K562 (cell line): ENCODE measurements around the gene HSDL2. TPM values are rescaled to one million over a fixed set of nuclear protein-coding genes. Genes with fewer than 3 reads are reported as not detected.
A peak's percentile ranks its signal among the peaks of the same experiment; 100 is the strongest.

Source experiments
- ATAC-seq: fragments of 200-7000 bp; cut with Tn5 transposase; 3 replicates; pipeline ENCODE4 v1.9.1; 2020; ENCODE audit warnings: moderate library complexity
- BruUV-seq: library from RNA; stranded (reverse); fragments of 400-500 nt; replicated peaks from 2 replicates; lab custom pipeline; 2021; lab: Mats Ljungman, UMichigan
- CTCF ChIA-PET: fragments of 300-600 bp; formaldehyde crosslinking; extraction: SDS; loops from one replicate; lab custom pipeline; 2021; ENCODE audit warnings: low intra/inter-chr PET ratio; lab: Yijun Ruan, JAX
- POLR2A ChIA-PET: fragments of 300-600, 350-650 bp; sonication (Branson Sonifier 250); formaldehyde crosslinking; extraction: SDS; loops from one replicate; lab custom pipeline; 2021; ENCODE audit warnings: antibody characterized with exemption, inconsistent platforms; lab: Yijun Ruan, JAX
- DNase-seq, 4 experiments: peaks; one replicate each; pipeline versions ENCODE4 v3.0.0 to v3.0.0-alpha.2; 2011 to 2018; ENCODE audit warnings: low spot score in 3 of 4, mixed read lengths in 3 of 4; ENCODE audit errors: extremely low read depth in 1 of 4
- FAIRE-seq: peaks from 2 replicates; lab custom pipeline; 2011; peaks lifted over from hg19 to GRCh38; lab: Jason Lieb, UNC
- H2AFZ ChIP-seq: 2 replicates; pipeline ENCODE4 v1.6.0; 2011; ENCODE audit warnings: low read depth, low read length, control low read depth, inconsistent platforms
- H3K27ac ChIP-seq: fragments of 200-600 bp; 3 replicates; pipeline ENCODE4 v1.8.0; 2011; ENCODE audit warnings: low read depth, mild to moderate bottlenecking, control low read depth, inconsistent platforms, low read length, moderate library complexity, mixed read lengths; ENCODE audit errors: extremely low read depth
- H3K27me3 ChIP-seq, 2 experiments: fragments of 300-600 bp in 1 of 2; 2 replicates in 1 of 2; 3 replicates in 1 of 2; pipeline versions ENCODE4 v1.6.0 to v1.8.0; 2011; ENCODE audit warnings: inconsistent platforms in 2 of 2, low read length in 2 of 2, mild to moderate bottlenecking in 1 of 2, mixed read lengths in 1 of 2, moderate library complexity in 1 of 2; ENCODE audit not compliant: control insufficient read depth in 2 of 2, insufficient read depth in 2 of 2
- H3K36me3 ChIP-seq: fragments of 300-600 bp; 3 replicates; pipeline ENCODE4 v1.8.0; 2011; ENCODE audit warnings: mild to moderate bottlenecking, low read length, inconsistent platforms; ENCODE audit not compliant: control insufficient read depth, insufficient read depth
- H3K4me1 ChIP-seq, 2 experiments: fragments of 200-600 bp in 1 of 2; replicated peaks in 1 of 2; 2 replicates in 1 of 2; 3 replicates in 1 of 2; pipeline versions ENCODE4 v1.5.1 to v1.8.0; 2011; ENCODE audit warnings: inconsistent platforms in 2 of 2, low read length in 2 of 2, mild to moderate bottlenecking in 1 of 2, mixed read lengths in 1 of 2, moderate library complexity in 1 of 2; ENCODE audit not compliant: control insufficient read depth in 2 of 2, insufficient read depth in 2 of 2
- H3K4me2 ChIP-seq: 2 replicates; pipeline ENCODE4 v1.6.1; 2011; ENCODE audit warnings: low read length, control low read depth, inconsistent platforms, mixed read lengths; ENCODE audit not compliant: insufficient read depth
- H3K4me3 ChIP-seq: fragments of 200-600 bp; sonication (generic), shearing (Covaris generic); 2 replicates; pipeline ENCODE4 v1.5.1; 2016; ENCODE audit warnings: control low read depth, inconsistent platforms
- H3K79me2 ChIP-seq: fragments of 200-600 bp; 3 replicates; pipeline ENCODE4 v1.8.0; 2011; ENCODE audit warnings: low read length, inconsistent platforms; ENCODE audit not compliant: control insufficient read depth, insufficient read depth
- H3K9ac ChIP-seq, 2 experiments: 2 replicates each; pipeline versions ENCODE4 v1.6.0 to v1.6.1; 2011; ENCODE audit warnings: low read depth in 2 of 2, low read length in 2 of 2, control low read depth in 1 of 2, inconsistent platforms in 1 of 2, mild to moderate bottlenecking in 1 of 2, mixed read lengths in 1 of 2; ENCODE audit not compliant: insufficient read depth in 1 of 2
- H3K9me1 ChIP-seq: one replicate; pipeline ENCODE4 v1.6.0; 2011; ENCODE audit warnings: inconsistent platforms, mild to moderate bottlenecking, low read length, moderate library complexity; ENCODE audit not compliant: control insufficient read depth, insufficient read depth
- H3K9me3 ChIP-seq: replicated peaks from 2 replicates; pipeline ENCODE4 v1.5.1; 2011; ENCODE audit warnings: low read depth, low read length, inconsistent platforms; ENCODE audit not compliant: control insufficient read depth, insufficient read depth
- H4K20me1 ChIP-seq: replicated peaks from 2 replicates; pipeline ENCODE4 v1.6.1; 2011; ENCODE audit warnings: low read length, inconsistent platforms, mixed read lengths; ENCODE audit not compliant: control insufficient read depth, insufficient read depth
- ARID1B ChIP-seq: fragments of 450-650 bp; IDR thresholded peaks from 2 replicates; pipeline ENCODE4 v1.6.1; 2016; ENCODE audit warnings: antibody characterized with exemption, mild to moderate bottlenecking, inconsistent platforms
- ATF7 ChIP-seq: fragments of 450-650 bp; IDR thresholded peaks from 2 replicates; pipeline ENCODE4 v1.7.1; 2014; ENCODE audit warnings: mild to moderate bottlenecking, moderate library complexity
- BHLHE40 ChIP-seq: IDR thresholded peaks from 2 replicates; pipeline ENCODE4 v1.6.1; 2011; ENCODE audit warnings: low read length, improper control_type of control experiment
- BRD9 ChIP-seq: fragments of 450-650 bp; IDR thresholded peaks from 2 replicates; pipeline ENCODE4 v1.6.1; 2018; ENCODE audit warnings: low read depth; ENCODE audit not compliant: partially characterized antibody
- C11orf30 ChIP-seq: fragments of 450-650 bp; IDR thresholded peaks from 2 replicates; pipeline ENCODE4 v1.6.1; 2016; ENCODE audit warnings: low read depth, mild to moderate bottlenecking
- CBFB ChIP-seq: sonication (generic); formaldehyde crosslinking; IDR thresholded peaks from 2 replicates; pipeline ENCODE4 v1.4.0; 2020; ENCODE audit warnings: mild to moderate bottlenecking, missing genetic modification reagents
- CREM ChIP-seq: IDR thresholded peaks from 2 replicates; pipeline ENCODE4 v1.6.1; 2014; ENCODE audit warnings: antibody characterized with exemption, low read depth
- CTBP1 ChIP-seq: fragments of 450-650 bp; IDR thresholded peaks from 2 replicates; pipeline ENCODE4 v1.6.1; 2016; ENCODE audit warnings: borderline replicate concordance
- EHMT2 ChIP-seq: fragments of 450-650 bp; IDR thresholded peaks from 2 replicates; pipeline ENCODE4 v1.6.1; 2018; ENCODE audit warnings: antibody characterized with exemption
- ELF1 ChIP-seq: fragments of 200-800 bp; sonication (Bioruptor generic); IDR thresholded peaks from 2 replicates; pipeline ENCODE4 v1.6.1; 2016; ENCODE audit warnings: missing genetic modification characterization, missing compliant biosample characterization
- EZH2 ChIP-seq: IDR thresholded peaks from 2 replicates; pipeline ENCODE4 v1.6.1; 2012; ENCODE audit warnings: low read depth, mild to moderate bottlenecking, inconsistent platforms, low read length, borderline replicate concordance
- FOSL1 ChIP-seq: fragments of 200-800 bp; sonication (Bioruptor generic); conservative IDR thresholded peaks from 2 replicates; pipeline ENCODE4 v1.6.1; 2016; ENCODE audit warnings: missing genetic modification characterization, missing compliant biosample characterization
- NFE2 ChIP-seq: IDR thresholded peaks from 2 replicates; pipeline ENCODE4 v1.6.1; 2014; ENCODE audit warnings: antibody characterized with exemption, low read depth
- NR2C2 ChIP-seq, 2 experiments: fragments of 200-800 bp in 1 of 2; sonication (Bioruptor generic) in 1 of 2; sonication (generic) in 1 of 2; formaldehyde crosslinking in 1 of 2; IDR thresholded peaks; 2 replicates each; pipeline versions ENCODE4 v1.6.1 to v1.8.0; 2016 to 2022; ENCODE audit warnings: mild to moderate bottlenecking in 1 of 2, missing compliant biosample characterization in 1 of 2, missing genetic modification characterization in 1 of 2, missing genetic modification reagents in 1 of 2
- SMAD4 ChIP-seq: fragments of 250-450 bp; sonication (Bioruptor Pico); conservative IDR thresholded peaks from 2 replicates; pipeline ENCODE4 v1.8.0; 2021; ENCODE audit warnings: inconsistent platforms, mild to moderate bottlenecking, moderate library complexity
- SOX6 ChIP-seq: fragments of 450-650 bp; IDR thresholded peaks from 2 replicates; pipeline ENCODE4 v1.6.1; 2014; ENCODE audit warnings: mild to moderate bottlenecking
- TBL1XR1 ChIP-seq, 2 experiments: IDR thresholded peaks; 2 replicates each; pipeline ENCODE4 v1.6.1; 2012; ENCODE audit warnings: improper control_type of control experiment in 2 of 2, low read length in 2 of 2, mild to moderate bottlenecking in 1 of 2
- ZNF316 ChIP-seq: fragments of 450-650 bp; IDR thresholded peaks from 2 replicates; pipeline ENCODE4 v1.6.1; 2016
- ZNF639 ChIP-seq, 2 experiments: fragments of 200-800 bp in 1 of 2; sonication (Bioruptor generic) in 1 of 2; sonication (generic) in 1 of 2; formaldehyde crosslinking in 1 of 2; IDR thresholded peaks in 1 of 2; conservative IDR thresholded peaks in 1 of 2; 2 replicates each; pipeline versions ENCODE4 v1.5.0 to v1.6.1; 2016 to 2020; ENCODE audit warnings: missing compliant biosample characterization in 1 of 2, missing genetic modification characterization in 1 of 2, missing genetic modification reagents in 1 of 2
- WGBS: fragments of 100-300 bp; shearing (Covaris generic); methylation state at CpG from one replicate; pipeline ENCODE4 v1.1.6; 2016; ENCODE audit warnings: low coverage, mixed read lengths; ENCODE audit not compliant: insufficient coverage; ENCODE audit errors: missing lambda C conversion rate; 5-methylcytosine and 5-hydroxymethylcytosine counted together
- in situ Hi-C: fragments of 300-500 bp; cut with MboI; formaldehyde crosslinking; loops from 4 replicates; pipeline ENCODE4 v1.15.0; 2018; ENCODE audit warnings: inconsistent platforms, mixed read lengths
- intact Hi-C: fragments of 100-400 bp; cut with micrococcal nuclease; formaldehyde crosslinking; loops from 2 replicates; pipeline ENCODE4 v1.14.2; 2022
- polyA plus RNA-seq, 8 experiments: library from polyadenylated mRNA; depleted of rRNA in 4 of 8; stranded (reverse) in 5 of 8; unstranded in 3 of 8; fragments of >200 nt; fragmentation: Nextera tagmentation in 2 of 8; fragmentation: Illumina TruSeq in 1 of 8; extraction: Ambion mirVana in 2 of 8; extraction: Trizol in 1 of 8; gene quantifications; 2 replicates each; pipeline versions ENCODE4 v1.2.1 to v1.2.3, GENCODE V29; 2011 to 2014; ENCODE audit warnings: inconsistent platforms in 1 of 8, missing spikeins in 1 of 8
- total RNA-seq, 7 experiments: library from RNA; depleted of rRNA in 6 of 7; stranded (reverse); fragments of >200 nt in 6 of 7; fragmentation: Illumina TruSeq in 2 of 7; extraction: Trizol in 2 of 7; gene quantifications; 2 replicates each; pipeline versions ENCODE4 v1.2.1 to v1.2.3, GENCODE V29; 2011 to 2021; ENCODE audit warnings: low replicate concordance in 1 of 7
- TF ChIP-seq, protein P1 (sequence below): IDR thresholded peaks from 2 replicates; pipeline ENCODE4 v1.6.1; 2012; ENCODE audit warnings: low read depth, low read length, improper control_type of control experiment, borderline replicate concordance

Gene HSDL2
- total and polyA plus RNA-seq, 9 of the 15 experiments (the other 6 are each of a cell fraction or from before 2014, with no cell fraction given): 22.8 to 74.1 (median 35.6) TPM

- Histone ChIP-seq H3K4me2 (peak overlapping the region; percentile 83), H3K27ac (peak overlapping the region; percentile 93), H3K27me3 (no peaks in the 10 kb centered on the region), H3K4me1 (peaks cover 11 to 22% of the 10 kb centered on the region in 2 experiments), H3K9me3 (no peaks in the 10 kb centered on the region), H3K9ac (peak overlapping the region; percentile 14 to 82; a peak in 2 of 4 replicates), H3K9me1 (peaks cover 3% of the 10 kb centered on the region), H4K20me1 (no peaks in the 10 kb centered on the region), H3K79me2 (peaks cover 50% of the 10 kb centered on the region), H3K36me3 (no peaks in the 10 kb centered on the region), H3K4me3 (peak overlapping the region; percentile 80), H2AFZ (peak overlapping the region; percentile 60)
- DNase-seq (peak in 1 of 4 experiments; percentile 53), FAIRE-seq (peak; percentile 82), ATAC-seq (peak; percentile 18)
- intact Hi-C loops: loop anchor here (5.0 to 10.0 kb wide), 3 partner anchors 62 to 418 kb away; no protein-coding TSS in a partner anchor
- CTCF ChIA-PET: interaction anchor here (0.6 kb wide), 1 partner anchor 548 kb away, joined by 3 read pairs; no protein-coding TSS in a partner anchor
- 7% methylated on average over 2 of the region's 2 CpGs for WGBS
- in situ Hi-C loops: no loop called here
- POLR2A ChIA-PET: interaction anchor here (0.5 to 1.4 kb wide), 5 partner anchors 26 to 785 kb away, joined by 3 to 4 read pairs (median 3); no protein-coding TSS in a partner anchor
- no TSS peak for BruUV-seq
- no peak for TF ChIP-seq NR2C2 (CRISPR knock-in tag; IDR thresholded peaks at IDR 0.05)
- TF ChIP-seq NR2C2 (tag; IDR thresholded peaks at IDR 0.05): 0 out of 2 replicates have a peak, but pooled peaks have one; percentile 27
- peak; percentile 91 for TF ChIP-seq NFE2
- TF ChIP-seq CBFB (CRISPR knock-in tag): no peak
- TF ChIP-seq ZNF639 (CRISPR knock-in tag; conservative IDR thresholded peaks at IDR 0.05 in 1 of 2, IDR thresholded peaks at IDR 0.05 in 1 of 2): 0 out of 4 replicates have a peak, but pooled peaks of 1 of the 2 experiments have one; percentile 54
- 0 out of 2 replicates have a peak, but pooled peaks have one; percentile 14 for TF ChIP-seq CTBP1
- peak; percentile 60; the same call in 1 of the 2 replicates for TF ChIP-seq EHMT2
- TF ChIP-seq ARID1B: peak; percentile 62; the same call in 1 of the 2 replicates
- no peak; the same call in 1 of the 2 replicates for TF ChIP-seq FOSL1
- no peak for TF ChIP-seq EZH2
- TF ChIP-seq TBL1XR1 (IDR thresholded peaks at IDR 0.05; ENCODE audit: low read length in 2 of 2): no peak
- TF ChIP-seq ZNF316: peak; percentile 50; the same call in 1 of the 2 replicates
- TF ChIP-seq, protein P1, sequence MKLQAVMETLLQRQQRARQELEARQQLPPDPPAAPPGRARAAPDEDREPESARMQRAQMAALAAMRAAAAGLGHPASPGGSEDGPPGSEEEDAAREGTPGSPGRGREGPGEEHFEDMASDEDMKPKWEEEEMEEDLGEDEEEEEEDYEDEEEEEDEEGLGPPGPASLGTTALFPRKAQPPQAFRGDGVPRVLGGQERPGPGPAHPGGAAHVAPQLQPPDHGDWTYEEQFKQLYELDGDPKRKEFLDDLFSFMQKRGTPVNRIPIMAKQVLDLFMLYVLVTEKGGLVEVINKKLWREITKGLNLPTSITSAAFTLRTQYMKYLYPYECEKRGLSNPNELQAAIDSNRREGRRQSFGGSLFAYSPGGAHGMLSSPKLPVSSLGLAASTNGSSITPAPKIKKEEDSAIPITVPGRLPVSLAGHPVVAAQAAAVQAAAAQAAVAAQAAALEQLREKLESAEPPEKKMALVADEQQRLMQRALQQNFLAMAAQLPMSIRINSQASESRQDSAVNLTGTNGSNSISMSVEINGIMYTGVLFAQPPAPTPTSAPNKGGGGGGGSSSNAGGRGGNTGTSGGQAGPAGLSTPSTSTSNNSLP: no peak
- 0 out of 2 replicates have a peak, but pooled peaks have one; percentile 38 for TF ChIP-seq ELF1 (tag)
- TF ChIP-seq SMAD4: peak; percentile 39; the same call in 1 of the 2 replicates
- TF ChIP-seq CREM: 0 out of 2 replicates have a peak, but pooled peaks have one; percentile 6
- peak; percentile 74; the same call in 1 of the 2 replicates for TF ChIP-seq C11orf30
- peak; percentile 96 for TF ChIP-seq SOX6
- peak; percentile 21; the same call in 1 of the 2 replicates for TF ChIP-seq ATF7
- peak; percentile 43 for TF ChIP-seq BRD9
- peak; percentile 13; the same call in 1 of the 2 replicates for TF ChIP-seq BHLHE40
Measured at GRCh38 chr9:112377087-112377486, 2.8 kb upstream of the HSDL2 start.
